Activated CD8-positive, alpha-beta memory T cell treated with anti-CD3 and anti-CD28 coated beads, Interleukin-2, amount 50 U/mL, for 1 hour (primary cell): ENCODE data around the gene SYTL4.

Experiments used
- DNase-seq: peaks from one replicate; pipeline ENCODE4 v3.0.0-alpha.2; 2020; ENCODE audit errors: extremely low read depth

The SYTL4 gene

DNA sequence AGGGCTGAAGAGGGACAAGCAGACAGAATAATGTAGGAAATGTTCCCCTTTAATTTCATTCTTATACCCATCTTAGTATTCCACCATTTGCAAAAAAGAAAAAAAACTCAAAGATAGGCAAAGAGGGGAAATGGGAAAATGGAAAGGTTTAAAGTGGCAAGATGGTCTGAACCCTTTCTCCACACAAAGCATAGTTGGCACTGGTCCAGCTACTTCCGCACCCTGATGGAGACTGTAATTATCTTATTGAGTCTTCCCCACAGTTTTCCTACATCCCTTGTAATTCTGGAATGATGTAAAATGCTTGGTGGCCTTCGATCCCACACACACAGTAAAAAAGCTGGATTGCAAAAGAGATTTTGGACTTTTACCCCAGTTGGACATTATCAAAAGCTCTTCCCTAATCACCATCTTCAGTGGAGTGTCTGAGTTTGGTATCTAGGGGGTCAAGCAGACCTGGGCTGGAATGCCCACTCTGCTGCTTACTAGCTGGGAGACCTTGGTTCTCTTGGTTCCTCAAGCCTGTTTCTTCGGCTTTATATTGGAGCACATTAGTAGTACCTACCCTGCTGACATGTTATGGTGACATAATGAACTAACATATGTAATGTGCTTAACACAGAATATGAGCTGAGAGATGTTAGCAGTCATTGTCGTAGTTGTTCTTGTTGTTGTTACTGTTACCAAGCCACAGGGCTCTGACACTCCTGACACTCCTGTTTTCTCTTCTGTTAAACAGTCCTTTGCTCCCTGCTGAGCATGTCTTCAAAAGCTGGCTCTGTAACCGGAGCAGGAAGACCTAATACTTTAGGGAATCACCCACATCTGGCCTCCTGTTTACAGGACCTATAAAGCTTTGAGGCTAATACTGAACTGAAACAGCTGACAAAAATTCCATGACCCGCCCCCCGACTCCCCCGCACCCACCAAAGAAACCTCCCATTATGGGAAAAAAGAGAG, 83.2 kb downstream of the SYTL4 start:
- DNase-seq = no peak

DNA sequence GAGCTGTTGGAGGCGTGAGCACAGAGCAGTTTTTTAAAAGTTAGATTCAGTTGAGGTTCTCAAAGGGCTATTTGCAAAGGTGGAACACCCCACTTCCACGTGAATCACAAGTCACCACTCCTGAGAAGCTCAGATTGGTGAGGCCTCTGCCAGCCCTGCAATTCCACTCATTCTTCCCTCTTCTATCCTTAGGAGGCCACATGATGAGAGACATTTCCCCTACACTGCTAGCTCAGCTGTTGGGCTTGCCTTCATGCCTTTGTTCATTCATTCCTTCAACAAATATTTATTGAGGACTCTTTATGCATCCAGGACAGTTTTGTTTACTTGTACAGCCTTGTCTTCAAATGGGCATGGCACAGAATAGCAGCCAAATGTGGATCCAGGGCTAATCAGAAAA, 84.2 kb downstream of the SYTL4 start:
- no peak for DNase-seq

DNA sequence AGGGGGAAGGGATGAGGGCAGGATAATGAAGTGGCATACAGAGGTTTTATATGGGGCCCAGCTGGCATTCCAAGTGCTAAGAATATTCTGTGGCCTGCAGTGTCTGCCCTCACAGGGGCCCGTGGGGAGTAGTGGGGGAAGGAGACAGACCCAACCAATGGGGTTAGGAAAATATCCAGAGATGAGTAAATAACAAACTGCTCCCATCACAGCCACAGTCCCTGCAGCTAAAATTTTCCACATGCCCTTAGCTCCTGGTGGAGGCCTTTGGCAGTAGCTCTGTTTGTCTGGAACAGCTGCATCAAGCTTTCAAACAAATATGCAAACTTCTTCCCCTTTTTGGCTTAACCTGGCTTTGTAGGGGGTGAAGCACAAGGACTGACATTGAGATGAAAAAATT, 84.8 kb downstream of the SYTL4 start:
- no peak for DNase-seq

DNA sequence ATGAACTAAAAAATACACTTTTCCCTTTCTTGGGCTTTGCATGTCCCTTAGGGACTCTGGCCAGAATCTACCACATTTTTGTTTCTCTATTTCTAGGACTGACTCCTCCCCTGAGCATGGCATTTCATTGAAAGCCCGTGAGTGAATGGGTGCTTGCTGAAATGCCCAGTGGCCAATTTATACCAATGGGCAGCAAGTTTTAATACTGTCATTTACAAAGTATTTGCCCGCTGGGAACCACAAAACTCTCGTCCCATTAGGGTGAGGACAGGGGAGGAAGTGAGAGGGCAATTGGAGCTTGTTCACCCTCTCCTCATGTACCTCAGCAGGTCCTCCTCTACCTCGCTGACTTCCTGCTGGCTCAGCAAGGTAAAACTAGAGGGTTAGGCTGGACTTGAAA, 86.8 kb downstream of the SYTL4 start:
- no peak for DNase-seq

DNA sequence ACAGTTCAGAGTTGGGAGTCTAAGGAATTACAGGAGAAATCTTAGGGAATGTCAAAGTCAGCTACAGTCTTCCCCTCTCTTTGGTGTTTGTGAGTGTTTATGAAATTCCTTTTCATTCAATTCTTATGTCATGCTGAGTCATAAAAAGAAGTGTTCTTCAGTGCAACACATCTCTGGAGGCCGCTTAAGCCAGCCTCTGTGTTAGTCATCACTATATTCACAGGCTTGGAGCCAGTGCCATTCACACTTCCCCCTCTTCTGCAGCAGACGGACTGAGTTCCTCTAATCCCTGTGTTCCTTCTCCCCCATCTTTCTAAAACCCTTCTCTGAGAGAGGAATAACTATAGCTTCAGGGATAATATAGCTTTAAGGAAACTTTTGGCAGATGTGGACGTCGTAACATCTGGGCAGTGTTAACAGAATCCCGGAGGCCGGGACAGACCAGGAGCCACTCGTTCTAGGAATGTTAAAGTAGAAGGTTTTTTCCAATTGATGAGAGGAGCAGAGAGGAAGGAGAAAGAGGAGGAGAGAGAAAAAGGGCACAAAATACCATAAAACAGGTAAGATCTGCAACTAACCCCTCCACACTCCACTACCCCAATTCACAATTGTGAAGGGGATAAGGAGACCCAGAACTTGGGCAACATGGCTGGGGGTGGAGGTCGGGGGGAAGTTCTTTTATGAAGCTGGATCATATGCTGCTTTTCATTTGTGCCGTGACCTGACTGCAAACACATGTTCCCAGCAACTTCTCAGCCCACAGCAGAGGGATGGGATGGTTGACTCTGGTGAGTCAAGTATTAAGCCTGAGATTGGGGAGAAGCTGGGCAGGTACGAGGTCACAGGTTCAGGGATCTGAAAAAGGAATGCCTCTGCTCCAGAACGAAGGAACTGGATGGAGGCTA, 87.7 kb downstream of the SYTL4 start, which contains the start of gene SRPX2:
SRPX2 (plus strand) TSS at position 244 of the 905 bp plus-strand sequence. CDS start 2,124 bp downstream, outside the sequence.
- DNase-seq = no peak

DNA sequence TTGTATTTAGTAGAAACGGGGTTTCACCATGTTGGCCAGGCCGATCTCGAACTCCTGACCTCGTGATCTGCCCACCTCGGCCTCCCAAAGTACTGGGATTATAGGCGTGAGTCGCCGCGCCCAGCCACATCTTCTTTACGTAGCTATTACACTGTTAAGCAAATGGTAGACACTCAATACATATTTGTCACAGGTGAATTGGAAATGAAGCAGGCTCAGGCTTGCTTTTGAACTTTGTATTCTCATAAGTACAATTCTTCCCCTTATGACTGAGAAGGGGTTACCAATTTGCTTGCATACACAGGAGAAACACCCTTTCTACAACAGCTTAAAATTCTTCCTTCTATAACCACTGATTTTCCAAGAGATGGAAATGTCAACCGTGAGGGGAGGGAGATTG, 88.7 kb downstream of the SYTL4 start:
- DNase-seq = no peak

DNA sequence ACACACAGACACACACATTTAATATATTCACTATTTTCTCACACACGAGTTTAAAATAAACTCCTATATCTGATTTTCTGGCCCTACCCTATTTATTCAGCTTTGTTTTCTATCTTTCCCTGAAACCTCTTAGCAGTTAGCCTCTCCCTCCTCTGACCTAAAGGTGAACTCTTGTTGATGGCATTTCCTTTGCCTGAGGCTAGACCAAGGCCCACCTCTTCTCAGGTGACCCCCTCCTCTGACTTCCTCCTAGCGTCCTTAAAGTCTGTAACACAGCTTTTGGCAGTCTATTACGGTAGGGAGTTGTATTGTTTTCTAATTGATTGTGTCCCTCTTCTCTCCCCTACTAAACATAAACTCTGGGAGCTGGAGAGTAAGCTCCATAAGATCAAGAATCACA, 89.6 kb downstream of the SYTL4 start:
- no peak for DNase-seq

DNA sequence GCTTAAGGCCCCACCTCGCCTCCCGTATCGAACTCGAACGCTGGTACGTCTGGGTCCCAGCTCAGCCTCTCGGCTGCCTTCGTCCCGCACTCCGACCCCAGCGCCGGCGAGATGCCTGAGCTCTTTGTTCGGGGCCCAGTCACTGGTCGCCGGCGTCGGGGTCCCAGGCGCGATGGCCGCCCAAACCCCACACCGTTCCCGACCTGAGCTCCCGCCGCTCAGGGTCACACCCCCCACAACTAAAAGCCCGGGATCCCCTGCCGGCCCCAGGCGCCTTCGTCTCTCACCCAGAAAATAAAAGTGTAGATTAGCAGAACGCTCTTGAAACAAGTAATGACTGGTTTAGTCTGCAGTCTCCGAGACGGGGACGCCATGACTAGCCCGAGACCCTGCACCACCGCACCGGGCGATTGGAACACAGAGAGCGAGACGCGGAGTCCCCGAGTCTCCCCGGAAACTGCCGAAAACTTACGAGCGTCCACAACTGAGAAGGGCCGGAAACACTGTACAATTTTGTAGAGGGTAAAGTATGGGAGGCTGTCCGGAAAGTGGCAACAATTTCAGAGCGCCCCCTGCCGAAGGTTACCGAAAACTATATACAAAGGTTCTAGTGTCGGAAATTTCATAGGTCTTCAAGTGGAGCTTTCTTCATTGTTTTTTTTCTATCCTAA, 95.5 kb downstream of the SYTL4 start, which contains the start of gene TSPAN6:
TSPAN6 (minus strand) TSS at position 486 of the 671 bp plus-strand sequence; CDS start at position 374, 112 bp downstream.
- peak; percentile 29 for DNase-seq

DNA sequence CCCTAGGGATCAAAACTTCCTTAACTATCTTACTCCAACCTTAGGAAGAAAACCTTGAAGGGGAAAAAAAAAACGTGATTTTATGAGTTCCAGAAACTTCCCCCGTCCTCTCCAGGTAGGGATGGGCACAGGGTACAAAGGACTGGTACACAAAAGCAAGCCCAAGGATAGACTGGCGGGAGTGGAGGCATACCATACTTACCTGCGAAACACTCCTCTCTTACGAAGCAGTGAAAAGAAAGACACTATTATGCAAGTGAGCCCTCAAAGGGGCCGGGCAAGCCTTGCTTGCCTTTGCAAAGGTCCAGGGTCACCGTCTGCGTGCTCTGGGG, 96.0 kb downstream of the SYTL4 start:
- DNase-seq = no peak

DNA sequence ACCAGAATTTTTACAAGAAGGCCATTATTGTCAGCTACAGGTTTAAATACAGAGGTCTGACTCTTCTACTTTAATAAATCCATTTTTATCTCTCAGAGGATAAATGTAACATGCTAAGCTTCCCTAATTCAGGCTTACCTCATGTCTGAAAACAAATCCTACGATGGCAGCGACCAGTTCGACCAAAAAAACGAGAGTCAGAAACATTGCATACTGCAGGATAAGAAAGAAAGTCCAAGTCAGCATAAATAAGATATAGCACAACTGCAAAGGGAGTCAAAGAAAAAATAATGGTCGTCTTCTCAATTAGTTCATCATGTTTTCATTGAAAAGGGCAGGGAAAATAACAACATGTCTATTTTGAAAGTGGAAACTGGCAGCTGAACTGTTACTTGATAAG, 96.9 kb downstream of the SYTL4 start:
- DNase-seq = no peak

DNA sequence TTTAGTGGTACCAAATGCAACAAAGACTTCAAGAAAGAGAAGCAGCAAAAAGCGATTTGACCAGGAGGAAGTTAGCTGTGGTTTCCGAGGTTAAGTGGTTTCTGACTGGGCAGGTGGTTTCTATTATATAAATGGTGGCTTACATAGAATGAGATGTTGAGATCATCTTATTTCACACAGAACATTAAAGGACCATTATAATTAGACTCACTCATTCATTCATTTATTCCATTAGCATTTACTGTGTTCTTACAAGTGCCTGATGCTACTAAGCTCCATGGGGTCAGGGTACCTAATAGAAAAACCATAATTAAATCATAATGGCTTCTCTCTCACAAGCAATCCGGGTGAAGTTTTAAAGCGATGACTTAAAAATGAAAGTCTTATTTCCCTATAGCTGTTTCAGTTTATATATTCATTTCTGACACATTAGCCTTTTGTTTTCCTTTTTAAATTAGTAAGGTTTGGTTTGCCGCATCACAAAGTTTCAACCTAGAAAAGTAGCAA, 105.9 kb downstream of the SYTL4 start:
- no peak for DNase-seq
